Neural progenitor cell (in vitro differentiated cells): ENCODE results near the gene KLHL17.

Source experiments
- EZH2 ChIP-seq: fragments of 200-600 bp; sonication (generic); IDR thresholded peaks from 2 replicates; pipeline ENCODE4 v1.6.1; 2017; ENCODE audit warnings: antibody characterized with exemption, mild to moderate bottlenecking, moderate library complexity
- EZH2phosphoT487 ChIP-seq: fragments of 200-600 bp; sonication (generic); IDR thresholded peaks from 2 replicates; pipeline ENCODE4 v1.6.1; 2017; ENCODE audit warnings: antibody characterized with exemption
- TF ChIP-seq, protein P1 (sequence below): fragments of 200-600 bp; sonication (generic); IDR thresholded peaks from 2 replicates; pipeline ENCODE4 v1.5.1; 2017; ENCODE audit warnings: antibody characterized with exemption, mild to moderate bottlenecking

DNA sequence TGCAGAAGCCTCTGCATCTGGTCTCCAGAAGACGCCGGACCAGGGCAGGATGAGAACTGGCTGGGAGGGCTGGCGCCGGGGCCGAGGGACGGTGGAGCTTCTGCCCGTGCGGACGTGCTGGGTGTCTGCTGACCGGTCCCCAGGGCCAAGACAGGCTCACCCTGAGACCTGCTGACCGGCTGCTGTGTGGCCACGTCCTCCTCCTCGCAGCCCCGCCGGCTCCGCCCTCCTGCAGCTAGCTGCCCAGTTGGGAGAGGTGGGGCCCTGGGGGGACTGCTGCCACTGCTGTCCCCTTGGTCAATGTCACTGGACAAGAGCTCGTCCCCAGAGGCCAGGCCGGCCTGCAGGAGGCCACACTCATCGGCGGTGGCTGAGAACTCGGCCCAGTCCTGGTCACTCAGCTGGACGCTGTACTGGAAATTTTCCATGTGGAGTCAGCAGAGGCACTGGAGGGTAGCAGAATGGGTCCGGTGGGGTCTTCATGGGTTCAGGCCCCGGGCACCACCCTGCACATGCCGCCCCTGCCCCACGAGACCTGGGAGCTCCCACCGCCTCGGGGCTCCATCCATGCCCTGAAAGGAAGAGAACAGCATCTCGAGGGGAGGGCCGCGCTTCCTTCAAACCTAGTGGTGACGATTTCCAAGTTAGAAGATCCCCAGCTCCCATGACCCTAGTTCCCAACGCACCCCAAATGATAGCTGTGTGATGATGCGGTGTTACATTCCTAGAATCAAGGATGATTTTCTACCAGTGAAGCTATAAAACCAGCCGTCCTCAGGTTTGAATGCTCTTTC lies 20.4 kb downstream of the KLHL17 start:
- no peak for TF ChIP-seq EZH2
- TF ChIP-seq, protein P1, sequence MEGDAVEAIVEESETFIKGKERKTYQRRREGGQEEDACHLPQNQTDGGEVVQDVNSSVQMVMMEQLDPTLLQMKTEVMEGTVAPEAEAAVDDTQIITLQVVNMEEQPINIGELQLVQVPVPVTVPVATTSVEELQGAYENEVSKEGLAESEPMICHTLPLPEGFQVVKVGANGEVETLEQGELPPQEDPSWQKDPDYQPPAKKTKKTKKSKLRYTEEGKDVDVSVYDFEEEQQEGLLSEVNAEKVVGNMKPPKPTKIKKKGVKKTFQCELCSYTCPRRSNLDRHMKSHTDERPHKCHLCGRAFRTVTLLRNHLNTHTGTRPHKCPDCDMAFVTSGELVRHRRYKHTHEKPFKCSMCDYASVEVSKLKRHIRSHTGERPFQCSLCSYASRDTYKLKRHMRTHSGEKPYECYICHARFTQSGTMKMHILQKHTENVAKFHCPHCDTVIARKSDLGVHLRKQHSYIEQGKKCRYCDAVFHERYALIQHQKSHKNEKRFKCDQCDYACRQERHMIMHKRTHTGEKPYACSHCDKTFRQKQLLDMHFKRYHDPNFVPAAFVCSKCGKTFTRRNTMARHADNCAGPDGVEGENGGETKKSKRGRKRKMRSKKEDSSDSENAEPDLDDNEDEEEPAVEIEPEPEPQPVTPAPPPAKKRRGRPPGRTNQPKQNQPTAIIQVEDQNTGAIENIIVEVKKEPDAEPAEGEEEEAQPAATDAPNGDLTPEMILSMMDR = no peak
- TF ChIP-seq EZH2phosphoT487 = no peak
